Endothelial cell of umbilical vein (primary cell): ENCODE results near the gene NUP50. TPM values are rescaled to one million over a fixed set of nuclear protein-coding genes. Genes with fewer than 3 reads are reported as not detected.

Source experiments
- BruUV-seq: library from RNA; stranded (reverse); fragments of 400-500 nt; replicated peaks from 2 replicates; lab custom pipeline; 2021; lab: Mats Ljungman, UMichigan
- CTCF ChIA-PET: fragments of 300-600, 350-600 bp; sonication (Branson Sonifier 250); formaldehyde crosslinking; loops from one replicate; lab custom pipeline; 2021; ENCODE audit warnings: antibody characterized with exemption, inconsistent platforms; lab: Charles Lee
- POLR2A ChIA-PET: fragments of 300-600, 350-600 bp; sonication (Branson Sonifier 250); formaldehyde crosslinking; loops from one replicate; lab custom pipeline; 2021; ENCODE audit warnings: antibody characterized with exemption, inconsistent platforms; lab: Charles Lee
- DNase-seq: peaks from one replicate; pipeline ENCODE4 v3.0.0-alpha.2; 2011; ENCODE audit warnings: low read depth, low spot score
- FAIRE-seq: peaks from 2 replicates; lab custom pipeline; 2011; peaks lifted over from hg19 to GRCh38; lab: Jason Lieb, UNC
- H2AFZ ChIP-seq: 2 replicates; pipeline ENCODE4 v1.6.0; 2012; ENCODE audit warnings: low read depth, low read length, control low read depth, inconsistent platforms
- H3K27ac ChIP-seq: 2 replicates; pipeline ENCODE4 v1.5.1; 2011; ENCODE audit warnings: low read depth, mild to moderate bottlenecking, control low read depth, low read length, moderate library complexity; ENCODE audit not compliant: insufficient read depth
- H3K27me3 ChIP-seq, 2 experiments: 2 replicates each; pipeline versions ENCODE4 v1.6.0 to v1.6.1; 2011; ENCODE audit warnings: low read length in 2 of 2, mixed read lengths in 1 of 2; ENCODE audit not compliant: control insufficient read depth in 2 of 2, insufficient read depth in 2 of 2
- H3K36me3 ChIP-seq, 2 experiments: 2 replicates in 1 of 2; 3 replicates in 1 of 2; pipeline ENCODE4 v1.5.1; 2011; ENCODE audit warnings: low read length in 2 of 2, mild to moderate bottlenecking in 1 of 2, moderate library complexity in 1 of 2; ENCODE audit not compliant: control insufficient read depth in 2 of 2, insufficient read depth in 2 of 2; ENCODE audit errors: extremely low read depth in 1 of 2
- H3K4me1 ChIP-seq: 3 replicates; pipeline ENCODE4 v1.5.1; 2011; ENCODE audit warnings: mild to moderate bottlenecking, low read length; ENCODE audit not compliant: control insufficient read depth, insufficient read depth; ENCODE audit errors: extremely low read depth
- H3K4me2 ChIP-seq: 2 replicates; pipeline ENCODE4 v1.6.1; 2011; ENCODE audit warnings: low read length, control low read depth, mixed read lengths; ENCODE audit not compliant: insufficient read depth
- H3K4me3 ChIP-seq, 3 experiments: fragments of 200-600 bp in 1 of 3; sonication (generic), shearing (Covaris generic) in 1 of 3; replicated peaks in 1 of 3; 2 replicates each; pipeline ENCODE4 v1.5.1; 2011 to 2016; ENCODE audit warnings: control low read depth in 3 of 3, low read length in 3 of 3, mild to moderate bottlenecking in 2 of 3, inconsistent platforms in 1 of 3, low read depth in 1 of 3, moderate library complexity in 1 of 3; ENCODE audit not compliant: insufficient read depth in 1 of 3
- H3K79me2 ChIP-seq: 2 replicates; pipeline ENCODE4 v1.6.0; 2012; ENCODE audit warnings: low read length, inconsistent platforms; ENCODE audit not compliant: control insufficient read depth, insufficient read depth
- H3K9ac ChIP-seq: replicated peaks from 2 replicates; pipeline ENCODE3; 2011; ENCODE audit warnings: low read length, control low read depth; ENCODE audit not compliant: insufficient read depth; ENCODE audit errors: extremely low read depth
- H3K9me1 ChIP-seq: replicated peaks from 3 replicates; pipeline ENCODE4 v1.6.0; 2011; ENCODE audit warnings: mild to moderate bottlenecking, low read length; ENCODE audit not compliant: control insufficient read depth, insufficient read depth; ENCODE audit errors: extremely low read depth
- H3K9me3 ChIP-seq: replicated peaks from 2 replicates; pipeline ENCODE4 v1.5.1; 2012; ENCODE audit warnings: low read length, inconsistent platforms; ENCODE audit not compliant: control insufficient read depth, insufficient read depth
- H4K20me1 ChIP-seq: replicated peaks from 2 replicates; pipeline ENCODE3; 2011; ENCODE audit warnings: mild to moderate bottlenecking, low read length; ENCODE audit not compliant: control insufficient read depth, insufficient read depth; ENCODE audit errors: extremely low read depth
- CTCF ChIP-seq, 2 donors: IDR thresholded peaks; 1 replicate in 1 of 2; 2 replicates in 1 of 2; pipeline ENCODE4 v1.5.1; 2011; ENCODE audit warnings: low read length in 2 of 2, mild to moderate bottlenecking in 2 of 2, moderate library complexity in 2 of 2, control low read depth in 1 of 2, inconsistent platforms in 1 of 2, low read depth in 1 of 2; ENCODE audit not compliant: insufficient read depth in 1 of 2; ENCODE audit errors: extremely low read depth in 1 of 2
- EZH2 ChIP-seq: IDR thresholded peaks from 2 replicates; pipeline ENCODE4 v1.6.1; 2012; ENCODE audit warnings: borderline replicate concordance, low read depth, mild to moderate bottlenecking, moderate library complexity, low read length, inconsistent platforms; ENCODE audit not compliant: severe bottlenecking
- FOS ChIP-seq: IDR thresholded peaks from 2 replicates; pipeline ENCODE4 v1.6.1; 2011; ENCODE audit warnings: mild to moderate bottlenecking, low read length, moderate library complexity, borderline replicate concordance; ENCODE audit not compliant: insufficient read depth
- GATA2 ChIP-seq: IDR thresholded peaks from 2 replicates; pipeline ENCODE4 v1.7.0; 2011; ENCODE audit warnings: low read depth, mild to moderate bottlenecking, moderate library complexity, mixed read lengths, low read length; ENCODE audit not compliant: insufficient read length, insufficient read depth
- JUN ChIP-seq: IDR thresholded peaks from 2 replicates; pipeline ENCODE4 v1.6.1; 2011; ENCODE audit warnings: borderline replicate concordance, low read depth; ENCODE audit not compliant: insufficient read length, insufficient read depth
- MAX ChIP-seq: IDR thresholded peaks from 2 replicates; pipeline ENCODE4 v1.6.1; 2011; ENCODE audit not compliant: insufficient read depth, insufficient read length
- MYC ChIP-seq: IDR thresholded peaks from one replicate; pipeline ENCODE4 v1.6.1; 2011; ENCODE audit warnings: mild to moderate bottlenecking, low read depth, low read length
- POLR2A ChIP-seq: IDR thresholded peaks from 2 replicates; pipeline ENCODE4 v1.6.1; 2012; ENCODE audit warnings: low read depth, mild to moderate bottlenecking, control low read depth, low read length
- POLR2AphosphoS5 ChIP-seq: IDR thresholded peaks from 2 replicates; pipeline ENCODE4 v1.6.1; 2012; ENCODE audit warnings: low read depth, mild to moderate bottlenecking, control low read depth, low read length, moderate library complexity; ENCODE audit not compliant: insufficient read depth
- dilution Hi-C: fragments of 300-500 bp; cut with MboI; formaldehyde crosslinking; loops from one replicate; pipeline ENCODE4 v1.15.0; 2019; ENCODE audit warnings: low sequenced_read_pairs; ENCODE audit not compliant: extremely low pct_ligation_motif_present
- intact Hi-C: fragments of 100-400 bp; cut with micrococcal nuclease; formaldehyde crosslinking; loops from one replicate; pipeline ENCODE4 v1.10.0; 2022
- polyA plus RNA-seq, 4 experiments: library from polyadenylated mRNA; depleted of rRNA in 3 of 4; stranded (reverse) in 3 of 4; unstranded in 1 of 4; fragments of >200 nt; gene quantifications; 2 replicates each; pipeline versions ENCODE4 v1.2.1 to v1.2.3, GENCODE V29; 2011 to 2012; ENCODE audit warnings: missing spikeins in 1 of 4
- total RNA-seq: library from RNA; stranded (reverse); gene quantifications from 2 replicates; pipeline ENCODE4 v1.2.3, GENCODE V29; 2021

Gene NUP50
- total and polyA plus RNA-seq, 2 donors (not counting 3 experiments of a cell fraction or from before 2014, with no cell fraction given): 12.4 to 90.9 TPM

DNA sequence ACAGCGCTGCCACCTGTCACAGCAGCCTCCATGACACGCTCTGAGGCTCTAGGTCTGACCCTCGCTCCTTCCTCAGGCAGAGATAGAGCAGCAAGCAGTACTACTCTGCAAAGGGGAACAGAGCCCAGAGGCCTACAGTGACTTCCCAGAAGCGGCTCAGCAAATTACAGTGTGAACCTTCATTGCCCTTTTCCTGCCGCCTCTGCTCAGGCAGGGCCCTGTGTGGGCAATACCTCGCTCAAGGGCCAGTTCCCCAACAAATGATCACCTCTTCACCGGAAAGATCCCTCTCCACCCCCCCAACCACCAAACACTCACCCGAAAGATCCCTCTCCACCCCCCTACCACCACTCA lies 64.7 kb downstream of the NUP50 start:
- no peak for FAIRE-seq
- H3K27me3 ChIP-seq: no peaks in the 10 kb centered on the region
- H3K9me3 ChIP-seq: no peaks in the 10 kb centered on the region
- intact Hi-C loops: no loop called here
- no peaks in the 10 kb centered on the region for H4K20me1 ChIP-seq
- no peaks in the 10 kb centered on the region for H3K4me1 ChIP-seq
- no peak for DNase-seq
- TF ChIP-seq POLR2A (no peak), MYC (no peak), GATA2 (no peak), POLR2AphosphoS5 (no peak), JUN (no peak), FOS (no peak), EZH2 (no peak), MAX (no peak), CTCF (IDR thresholded peaks at IDR 0.05; ENCODE audit: extremely low read depth in 1 of 2, insufficient read depth in 1 of 2, low read depth in 1 of 2, low read length in 2 of 2) (no peak)
- H3K4me3 ChIP-seq: no peak overlapping the region
- no peaks in the 10 kb centered on the region for H3K79me2 ChIP-seq
- H3K36me3 ChIP-seq: no peaks in the 10 kb centered on the region
- no peak overlapping the region for H3K9ac ChIP-seq
- dilution Hi-C loops: no loop called here
- no TSS peak for BruUV-seq
- H3K4me2 ChIP-seq: no peak overlapping the region
- H2AFZ ChIP-seq: no peak overlapping the region
- no peaks in the 10 kb centered on the region for H3K9me1 ChIP-seq
- ChIA-PET CTCF (no interaction called here), POLR2A (no interaction called here)
- H3K27ac ChIP-seq: no peak overlapping the region
